IMR-90 (cell line): Measurements from ENCODE around the gene DCAF11. TPM values are rescaled to one million over a fixed set of nuclear protein-coding genes. Genes with fewer than 3 reads are reported as not detected.

Source experiments
- ATAC-seq: fragments of 200-7000 bp; cut with Tn5 transposase; 2 replicates; pipeline ENCODE4 v1.9.1; 2020; ENCODE audit warnings: low read depth, mild to moderate bottlenecking, moderate library complexity
- BruUV-seq: library from RNA; stranded (reverse); fragments of 400-500 nt; replicated peaks from 2 replicates; lab custom pipeline; 2021; lab: Mats Ljungman, UMichigan
- CTCF ChIA-PET: fragments of 300-600 bp; formaldehyde crosslinking; extraction: SDS; loops from one replicate; lab custom pipeline; 2021; ENCODE audit warnings: antibody characterized with exemption; lab: Yijun Ruan, JAX
- POLR2A ChIA-PET: fragments of 300-600 bp; sonication (Branson Sonifier 250); formaldehyde crosslinking; loops from one replicate; lab custom pipeline; 2022; ENCODE audit warnings: antibody characterized with exemption; ENCODE audit not compliant: unreplicated experiment; lab: Charles Lee
- DNase-seq: peaks from one replicate; pipeline ENCODE4 v3.0.0; 2013
- H2AFZ ChIP-seq: replicated peaks from 2 replicates; pipeline ENCODE3; 2013; ENCODE audit warnings: low read length, mild to moderate bottlenecking; ENCODE audit not compliant: poor library complexity
- H2AK5ac ChIP-seq: 2 replicates; pipeline ENCODE4 v1.6.1; 2013; ENCODE audit warnings: low read depth, low read length, inconsistent platforms
- H2AK9ac ChIP-seq: replicated peaks from 2 replicates; pipeline ENCODE3; 2013; ENCODE audit warnings: mild to moderate bottlenecking, low read depth, low read length, moderate library complexity; ENCODE audit not compliant: poor library complexity
- H2BK120ac ChIP-seq: 2 replicates; pipeline ENCODE4 v1.6.1; 2013; ENCODE audit warnings: low read depth, low read length, inconsistent platforms
- H2BK15ac ChIP-seq: 3 replicates; pipeline ENCODE4 v1.6.1; 2013; ENCODE audit warnings: low read depth, low read length, inconsistent platforms
- H2BK20ac ChIP-seq: 2 replicates; pipeline ENCODE4 v1.6.1; 2013; ENCODE audit warnings: low read depth, mild to moderate bottlenecking, inconsistent platforms, low read length, moderate library complexity
- H2BK5ac ChIP-seq: 2 replicates; pipeline ENCODE4 v1.6.1; 2013; ENCODE audit warnings: mild to moderate bottlenecking, low read depth, low read length, inconsistent platforms; ENCODE audit not compliant: poor library complexity, severe bottlenecking
- H3K14ac ChIP-seq: replicated peaks from 2 replicates; pipeline ENCODE4 v1.6.1; 2013; ENCODE audit warnings: low read depth, low read length, inconsistent platforms
- H3K18ac ChIP-seq: 2 replicates; pipeline ENCODE4 v1.6.1; 2013; ENCODE audit warnings: low read depth, low read length, control low read depth
- H3K23ac ChIP-seq: 2 replicates; pipeline ENCODE4 v1.6.1; 2013; ENCODE audit warnings: low read depth, low read length, inconsistent platforms
- H3K27ac ChIP-seq: 2 replicates; pipeline ENCODE4 v1.5.1; 2013; ENCODE audit warnings: mild to moderate bottlenecking, control low read depth, low read length; ENCODE audit not compliant: insufficient read depth
- H3K27me3 ChIP-seq: 2 replicates; pipeline ENCODE4 v1.6.1; 2013; ENCODE audit warnings: low read length; ENCODE audit not compliant: control insufficient read depth, insufficient read depth
- H3K36me3 ChIP-seq: 2 replicates; pipeline ENCODE4 v1.6.1; 2013; ENCODE audit warnings: low read length, mixed read lengths; ENCODE audit not compliant: control insufficient read depth, insufficient read depth
- H3K4ac ChIP-seq: 2 replicates; pipeline ENCODE4 v1.6.1; 2013; ENCODE audit warnings: low read depth, low read length, inconsistent platforms
- H3K4me1 ChIP-seq: 2 replicates; pipeline ENCODE4 v1.6.1; 2013; ENCODE audit warnings: low read length, mixed read lengths; ENCODE audit not compliant: control insufficient read depth, insufficient read depth
- H3K4me2 ChIP-seq: 2 replicates; pipeline ENCODE4 v1.6.1; 2013; ENCODE audit warnings: low read depth, mild to moderate bottlenecking, control low read depth, low read length, moderate library complexity
- H3K4me3 ChIP-seq: 2 replicates; pipeline ENCODE4 v1.5.1; 2013; ENCODE audit warnings: low read depth, mild to moderate bottlenecking, control low read depth, low read length, moderate library complexity; ENCODE audit not compliant: insufficient read depth
- H3K56ac ChIP-seq: 2 replicates; pipeline ENCODE4 v1.6.1; 2013; ENCODE audit warnings: low read length, inconsistent platforms; ENCODE audit not compliant: insufficient read depth; ENCODE audit errors: extremely low read depth
- H3K79me1 ChIP-seq, 2 experiments: 2 replicates each; pipeline ENCODE4 v1.6.1; 2013; ENCODE audit warnings: low read length in 2 of 2, inconsistent platforms in 1 of 2, low read depth in 1 of 2
- H3K9ac ChIP-seq: 2 replicates; pipeline ENCODE4 v1.6.1; 2013; ENCODE audit warnings: low read depth, low read length, control low read depth
- H3K9me1 ChIP-seq: 2 replicates; pipeline ENCODE4 v1.6.1; 2013; ENCODE audit warnings: low read length, inconsistent platforms; ENCODE audit not compliant: insufficient read depth
- H3K9me3 ChIP-seq: 2 replicates; pipeline ENCODE4 v1.6.1; 2013; ENCODE audit warnings: low read length; ENCODE audit not compliant: control insufficient read depth, insufficient read depth
- H4K20me1 ChIP-seq: 2 replicates; pipeline ENCODE4 v1.6.1; 2013; ENCODE audit warnings: low read length, inconsistent platforms; ENCODE audit not compliant: insufficient read depth
- H4K5ac ChIP-seq: 2 replicates; pipeline ENCODE4 v1.6.1; 2013; ENCODE audit warnings: mild to moderate bottlenecking, low read depth, low read length, control low read depth
- H4K8ac ChIP-seq, 2 experiments: 2 replicates each; pipeline ENCODE4 v1.6.1; 2013; ENCODE audit warnings: low read depth in 2 of 2, low read length in 2 of 2, control low read depth in 1 of 2, inconsistent platforms in 1 of 2
- H4K91ac ChIP-seq: 2 replicates; pipeline ENCODE4 v1.6.1; 2013; ENCODE audit warnings: low read depth, low read length, inconsistent platforms; ENCODE audit not compliant: insufficient read depth
- CEBPB ChIP-seq: IDR thresholded peaks from 2 replicates; pipeline ENCODE4 v1.6.1; 2012; ENCODE audit warnings: low read depth, low read length, improper control_type of control experiment
- CHD1 ChIP-seq: IDR thresholded peaks from 2 replicates; pipeline ENCODE4 v1.6.1; 2012; ENCODE audit warnings: low read depth, low read length, improper control_type of control experiment
- FOS ChIP-seq: fragments of 150-350 bp; IDR thresholded peaks from 2 replicates; pipeline ENCODE4 v1.6.1; 2016; ENCODE audit warnings: low read depth, low read length
- MAFK ChIP-seq: IDR thresholded peaks from 2 replicates; pipeline ENCODE4 v1.6.1; 2012; ENCODE audit warnings: low read depth, low read length, improper control_type of control experiment
- MAZ ChIP-seq: IDR thresholded peaks from 2 replicates; pipeline ENCODE4 v1.6.1; 2012; ENCODE audit warnings: low read depth, mild to moderate bottlenecking, low read length, improper control_type of control experiment, moderate library complexity, borderline replicate concordance
- NFE2L2 ChIP-seq: fragments of 150-350 bp; IDR thresholded peaks from 2 replicates; pipeline ENCODE4 v1.6.1; 2016; ENCODE audit warnings: low read depth, mild to moderate bottlenecking, low read length
- RAD21 ChIP-seq: IDR thresholded peaks from 2 replicates; pipeline ENCODE4 v1.6.1; 2012; ENCODE audit warnings: low read length, improper control_type of control experiment
- WGBS, 2 experiments: methylation state at CpG; one replicate each; pipeline versions ENCODE4 v1.1.5 to v1.1.7; 2013; ENCODE audit warnings: missing lambda C conversion rate in 2 of 2; ENCODE audit not compliant: insufficient read length in 1 of 2; ENCODE audit errors: extremely low coverage in 2 of 2; 5-methylcytosine and 5-hydroxymethylcytosine counted together
- dilution Hi-C: fragments of 300-500 bp; cut with HindIII; formaldehyde crosslinking; loops from one replicate; pipeline ENCODE4 v1.14.3; 2018; ENCODE audit warnings: low sequenced_read_pairs; ENCODE audit not compliant: unreplicated experiment
- in situ Hi-C: fragments of 300-500 bp; cut with MboI; formaldehyde crosslinking; loops from 3 replicates; pipeline ENCODE4 v1.14.3; 2019; ENCODE audit warnings: low sequenced_read_pairs, inconsistent platforms, mixed read lengths
- intact Hi-C: fragments of 100-400 bp; cut with micrococcal nuclease; formaldehyde crosslinking; loops from 2 replicates; pipeline ENCODE4 v1.10.0; 2022
- polyA plus RNA-seq, 3 experiments: library from polyadenylated mRNA; depleted of rRNA; stranded (reverse); fragments of >200 nt; gene quantifications; 2 replicates each; pipeline ENCODE4 v1.2.3, GENCODE V29; 2012; ENCODE audit warnings: low replicate concordance in 1 of 3
- total RNA-seq: library from RNA; depleted of rRNA; stranded (reverse); fragments of >200 nt; gene quantifications from 2 replicates; pipeline ENCODE4 v1.2.3, GENCODE V29; 2012
- TF ChIP-seq, protein P1 (sequence below): conservative IDR thresholded peaks from 2 replicates; pipeline ENCODE4 v1.5.1; 2012; ENCODE audit warnings: mild to moderate bottlenecking, low read depth, low read length, improper control_type of control experiment

Gene DCAF11
- total and polyA plus RNA-seq, 2 of the 4 experiments (the other 2 are of a cell fraction), result 21.0 to 52.0 TPM

GRCh38 chr14:24100197-24100981 lies 14.2 kb upstream of the DCAF11 start (continued):
- TF ChIP-seq NFE2L2, result no peak

GRCh38 chr14:24100982-24101494 lies 13.5 kb upstream of the DCAF11 start:
- no CpG with 5 or more reads among the region's 3 CpGs for WGBS, 2 experiments
- no peak overlapping the region for H4K91ac ChIP-seq
- no peak overlapping the region for H3K4me2 ChIP-seq
- no peak overlapping the region for H2AK5ac ChIP-seq
- H3K14ac ChIP-seq, result no peak overlapping the region
- in situ Hi-C loops, result no loop called here
- no peak overlapping the region for H3K9ac ChIP-seq
- POLR2A ChIA-PET, result no interaction called here
- dilution Hi-C loops, result no loop called here
- no peak overlapping the region; the same call in 1 of the 2 replicates for H3K23ac ChIP-seq
- no peak overlapping the region for H2BK15ac ChIP-seq
- H3K27ac ChIP-seq, result no peak overlapping the region
- no TSS peak for BruUV-seq
- H4K8ac ChIP-seq, result no peak overlapping the region
- H3K4ac ChIP-seq, result no peak overlapping the region
- no peak overlapping the region for H3K4me3 ChIP-seq
- H2AFZ ChIP-seq, result no peak overlapping the region
- H2BK120ac ChIP-seq, result no peak overlapping the region
- peak overlapping the region; percentile 5 for H2AK9ac ChIP-seq
- H3K27me3 ChIP-seq, result no peaks in the 10 kb centered on the region
- no peak overlapping the region for H3K56ac ChIP-seq
- no peak overlapping the region for H3K18ac ChIP-seq
- CTCF ChIA-PET, result no interaction called here
- ATAC-seq (no peak), DNase-seq (no peak)
- H3K4me1 ChIP-seq, result no peaks in the 10 kb centered on the region; the same call in 1 of the 2 replicates
- no peak overlapping the region for H2BK5ac ChIP-seq
- H3K9me1 ChIP-seq, result peaks cover 17% of the 10 kb centered on the region
- peaks cover 8 to 25% of the 10 kb centered on the region in 2 experiments for H3K79me1 ChIP-seq
- no peak overlapping the region for H4K5ac ChIP-seq
- peaks cover 45% of the 10 kb centered on the region for H3K36me3 ChIP-seq
- no peaks in the 10 kb centered on the region; the same call in 1 of the 2 replicates for H3K9me3 ChIP-seq
- intact Hi-C loops, result no loop called here
- no peak overlapping the region for H2BK20ac ChIP-seq
- TF ChIP-seq MAZ, result no peak
- TF ChIP-seq CEBPB, result no peak
- no peak for TF ChIP-seq FOS
- TF ChIP-seq MAFK, result no peak
- no peak for TF ChIP-seq RAD21
- TF ChIP-seq CHD1, result no peak
- TF ChIP-seq, protein P1, sequence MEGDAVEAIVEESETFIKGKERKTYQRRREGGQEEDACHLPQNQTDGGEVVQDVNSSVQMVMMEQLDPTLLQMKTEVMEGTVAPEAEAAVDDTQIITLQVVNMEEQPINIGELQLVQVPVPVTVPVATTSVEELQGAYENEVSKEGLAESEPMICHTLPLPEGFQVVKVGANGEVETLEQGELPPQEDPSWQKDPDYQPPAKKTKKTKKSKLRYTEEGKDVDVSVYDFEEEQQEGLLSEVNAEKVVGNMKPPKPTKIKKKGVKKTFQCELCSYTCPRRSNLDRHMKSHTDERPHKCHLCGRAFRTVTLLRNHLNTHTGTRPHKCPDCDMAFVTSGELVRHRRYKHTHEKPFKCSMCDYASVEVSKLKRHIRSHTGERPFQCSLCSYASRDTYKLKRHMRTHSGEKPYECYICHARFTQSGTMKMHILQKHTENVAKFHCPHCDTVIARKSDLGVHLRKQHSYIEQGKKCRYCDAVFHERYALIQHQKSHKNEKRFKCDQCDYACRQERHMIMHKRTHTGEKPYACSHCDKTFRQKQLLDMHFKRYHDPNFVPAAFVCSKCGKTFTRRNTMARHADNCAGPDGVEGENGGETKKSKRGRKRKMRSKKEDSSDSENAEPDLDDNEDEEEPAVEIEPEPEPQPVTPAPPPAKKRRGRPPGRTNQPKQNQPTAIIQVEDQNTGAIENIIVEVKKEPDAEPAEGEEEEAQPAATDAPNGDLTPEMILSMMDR, result no peak
- peaks cover 16% of the 10 kb centered on the region; the same call in 1 of the 2 replicates for H4K20me1 ChIP-seq
